HG02571 (cell line): Measurements from ENCODE around the gene BPIFB1.

Experiments
- ATAC-seq: cut with Tn5 transposase; IDR thresholded peaks from one replicate; pipeline ENCODE4 v1.9.1; 2021; ENCODE audit warnings: mild to moderate bottlenecking, moderate library complexity; ENCODE audit not compliant: unreplicated experiment

BPIFB1 gene, protein sequence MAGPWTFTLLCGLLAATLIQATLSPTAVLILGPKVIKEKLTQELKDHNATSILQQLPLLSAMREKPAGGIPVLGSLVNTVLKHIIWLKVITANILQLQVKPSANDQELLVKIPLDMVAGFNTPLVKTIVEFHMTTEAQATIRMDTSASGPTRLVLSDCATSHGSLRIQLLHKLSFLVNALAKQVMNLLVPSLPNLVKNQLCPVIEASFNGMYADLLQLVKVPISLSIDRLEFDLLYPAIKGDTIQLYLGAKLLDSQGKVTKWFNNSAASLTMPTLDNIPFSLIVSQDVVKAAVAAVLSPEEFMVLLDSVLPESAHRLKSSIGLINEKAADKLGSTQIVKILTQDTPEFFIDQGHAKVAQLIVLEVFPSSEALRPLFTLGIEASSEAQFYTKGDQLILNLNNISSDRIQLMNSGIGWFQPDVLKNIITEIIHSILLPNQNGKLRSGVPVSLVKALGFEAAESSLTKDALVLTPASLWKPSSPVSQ

GRCh38 chr20:33282991-33283555 is at the start of gene BPIFB1:
TSS of gene BPIFB1 (plus strand) at chr20:33283214. CDS start at chr20:33286074, 2,860 bp downstream.
- ATAC-seq = no peak

- no peak for ATAC-seq
These were observed 49.0 kb upstream of the BPIFB1 start for GRCh38 chr20:33234050-33234449.

DNA sequence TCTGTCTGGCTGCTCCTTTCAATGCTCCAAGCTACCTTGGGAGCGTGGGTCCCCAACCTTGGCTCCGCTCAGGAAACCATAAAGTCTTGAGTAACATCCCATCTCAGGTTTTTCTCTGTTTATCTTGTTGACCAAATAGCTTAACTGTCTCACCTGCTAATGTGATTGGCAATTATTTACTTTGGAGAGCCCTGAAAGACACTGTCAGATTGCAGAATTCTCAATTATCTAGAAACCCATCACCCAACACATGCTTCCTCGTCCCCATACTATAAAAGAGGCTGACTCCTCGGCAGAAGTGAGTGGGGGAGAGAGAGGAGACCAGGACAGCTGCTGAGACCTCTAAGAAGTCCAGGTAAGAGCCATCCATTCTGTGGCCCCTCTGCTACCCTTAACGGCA is 47.3 kb upstream of the BPIFB1 start, which contains the start of gene BPIFA1:
Gene BPIFA1, plus strand, starts transcription at position 301 of the 400 bp plus-strand sequence. CDS start 1,716 bp downstream, outside the sequence.
- no peak for ATAC-seq

DNA sequence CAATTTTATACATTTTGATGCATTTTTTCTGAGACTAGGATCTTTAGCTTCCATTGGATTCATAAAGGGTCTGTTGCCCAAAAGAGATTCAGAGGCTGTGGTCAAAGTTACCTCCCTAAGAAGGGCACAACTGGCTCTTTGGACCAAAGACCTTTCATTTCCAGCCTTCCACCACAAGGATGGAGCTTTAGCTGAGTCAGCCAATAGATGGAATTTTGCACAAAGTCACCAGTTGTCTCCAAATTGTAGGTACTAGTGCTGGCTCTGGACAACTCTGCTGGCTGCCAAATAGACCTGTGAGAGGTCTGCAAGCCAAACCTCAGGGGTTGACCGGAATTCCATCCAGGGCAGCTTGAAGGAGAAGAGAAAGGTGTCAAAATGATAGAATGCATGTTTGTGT is 46.7 kb upstream of the BPIFB1 start:
- no peak for ATAC-seq

DNA sequence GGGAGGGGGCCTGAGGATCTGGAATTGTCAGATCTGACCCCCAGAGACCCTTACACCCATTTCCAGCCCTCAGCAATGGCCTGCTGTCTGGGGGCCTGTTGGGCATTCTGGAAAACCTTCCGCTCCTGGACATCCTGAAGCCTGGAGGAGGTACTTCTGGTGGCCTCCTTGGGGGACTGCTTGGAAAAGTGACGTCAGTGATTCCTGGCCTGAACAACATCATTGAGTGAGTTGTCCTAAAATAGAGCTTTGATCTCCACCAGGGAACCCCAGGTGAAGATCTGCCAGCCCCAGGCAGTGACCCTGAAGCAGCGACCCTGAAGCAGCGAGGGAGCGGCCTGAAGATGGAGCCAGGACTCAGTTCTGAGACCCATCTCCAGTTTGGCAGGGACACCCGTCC is 45.0 kb upstream of the BPIFB1 start:
- no peak for ATAC-seq

- ATAC-seq = no peak
These were observed 43.6 kb upstream of the BPIFB1 start for GRCh38 chr20:33239418-33239817.

- no peak for ATAC-seq
These were observed 42.9 kb upstream of the BPIFB1 start for GRCh38 chr20:33239979-33240736.

DNA sequence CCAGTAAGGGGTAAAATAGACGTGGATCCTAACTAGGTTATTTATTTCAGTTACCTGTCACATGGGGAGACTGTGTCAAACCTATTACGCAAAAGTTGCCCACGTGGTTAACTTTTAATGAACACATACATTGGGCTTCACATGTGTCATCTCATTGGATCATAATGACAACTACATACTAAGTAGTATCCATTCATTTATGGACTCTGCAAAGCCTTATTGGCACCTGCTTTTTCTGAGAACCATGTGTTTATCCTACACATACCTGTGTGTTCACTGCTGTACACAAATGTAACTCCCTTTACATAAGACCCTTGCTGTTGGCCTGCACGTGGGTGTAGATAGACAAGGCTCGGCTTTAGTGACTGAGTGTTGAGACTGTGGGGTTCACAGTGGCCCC is 42.1 kb upstream of the BPIFB1 start:
- ATAC-seq = no peak

DNA sequence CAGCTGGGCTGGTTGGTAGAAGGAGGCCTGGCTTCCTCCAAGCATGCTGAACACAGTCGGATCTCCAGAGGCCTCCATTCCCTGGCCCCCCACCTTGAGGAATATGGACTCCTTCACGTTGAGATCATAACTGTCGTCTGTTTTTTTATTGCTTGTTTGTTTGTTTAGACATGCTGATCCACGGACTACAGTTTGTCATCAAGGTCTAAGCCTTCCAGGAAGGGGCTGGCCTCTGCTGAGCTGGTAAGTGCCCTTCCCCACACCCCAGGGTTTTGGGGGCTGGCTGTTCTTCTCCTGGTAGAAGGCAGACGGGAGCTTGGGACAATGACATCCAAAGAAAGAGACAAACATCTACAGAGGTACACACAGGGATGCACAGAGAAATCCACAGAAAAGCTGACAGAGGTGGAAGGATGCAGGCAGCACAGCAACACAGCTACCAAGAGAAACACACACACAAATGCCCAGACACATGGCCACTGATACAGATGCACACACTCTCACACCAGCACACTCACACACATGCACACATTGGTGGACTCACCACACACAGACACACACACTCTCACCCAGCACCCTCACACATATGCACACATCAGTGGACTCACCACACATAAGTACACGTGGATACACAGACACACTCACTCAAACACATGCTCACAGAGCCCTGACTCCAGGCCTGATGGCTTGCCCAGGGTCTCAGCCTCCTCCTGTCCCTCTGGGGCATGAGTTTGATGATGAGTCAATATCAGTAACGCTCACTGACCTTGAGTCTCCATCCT is 40.5 kb upstream of the BPIFB1 start:
- ATAC-seq = no peak

DNA sequence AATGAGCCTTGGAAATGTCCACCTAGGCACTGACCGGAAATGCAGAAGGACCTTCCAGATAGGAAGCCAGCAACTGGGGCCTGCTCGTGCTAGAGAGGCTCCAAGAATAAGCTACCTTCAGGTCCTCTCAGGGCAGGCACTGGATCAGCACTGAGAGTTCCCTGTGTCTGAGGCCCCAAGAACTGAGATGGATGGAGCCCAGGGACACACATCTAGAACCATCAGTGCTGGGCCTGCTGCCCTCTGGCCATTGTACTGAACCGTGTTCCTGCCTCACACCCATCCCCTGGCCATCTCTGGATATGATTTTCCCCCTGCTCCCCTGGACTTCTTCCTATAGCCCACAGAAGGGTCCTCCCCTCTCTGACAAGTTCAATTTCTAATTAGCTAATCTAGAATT is 36.9 kb upstream of the BPIFB1 start:
- no peak for ATAC-seq

- ATAC-seq = no peak
These were observed 33.6 kb upstream of the BPIFB1 start for GRCh38 chr20:33249456-33249855.

GRCh38 chr20:33250666-33251065 is 32.3 kb upstream of the BPIFB1 start:
- no peak for ATAC-seq

GRCh38 chr20:33251496-33251895 is 31.5 kb upstream of the BPIFB1 start:
- no peak for ATAC-seq

GRCh38 chr20:33252460-33252859 is 30.6 kb upstream of the BPIFB1 start:
- ATAC-seq = no peak

DNA sequence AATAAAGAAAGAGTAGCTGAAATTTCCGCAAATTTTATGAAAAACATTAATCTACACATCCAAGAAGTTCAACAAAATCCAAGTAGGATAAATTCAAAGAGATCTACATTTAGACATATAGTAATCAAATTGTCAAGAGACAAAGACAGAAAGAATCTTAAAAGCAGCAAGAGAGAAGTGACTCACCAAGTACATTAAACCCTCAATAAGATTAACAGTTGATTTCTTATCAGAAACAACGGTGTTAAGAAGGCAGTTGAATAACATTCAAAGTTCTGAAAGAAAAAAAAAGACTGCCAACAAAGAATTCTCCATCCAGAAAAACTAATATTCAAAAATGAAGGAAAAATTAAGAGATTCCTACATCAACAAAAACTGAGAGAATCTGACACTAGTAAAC is 28.0 kb upstream of the BPIFB1 start:
- ATAC-seq = no peak

- ATAC-seq = no peak
These were observed 25.8 kb upstream of the BPIFB1 start for GRCh38 chr20:33257237-33257636.

GRCh38 chr20:33259371-33259770 is 23.6 kb upstream of the BPIFB1 start:
- ATAC-seq = no peak

DNA sequence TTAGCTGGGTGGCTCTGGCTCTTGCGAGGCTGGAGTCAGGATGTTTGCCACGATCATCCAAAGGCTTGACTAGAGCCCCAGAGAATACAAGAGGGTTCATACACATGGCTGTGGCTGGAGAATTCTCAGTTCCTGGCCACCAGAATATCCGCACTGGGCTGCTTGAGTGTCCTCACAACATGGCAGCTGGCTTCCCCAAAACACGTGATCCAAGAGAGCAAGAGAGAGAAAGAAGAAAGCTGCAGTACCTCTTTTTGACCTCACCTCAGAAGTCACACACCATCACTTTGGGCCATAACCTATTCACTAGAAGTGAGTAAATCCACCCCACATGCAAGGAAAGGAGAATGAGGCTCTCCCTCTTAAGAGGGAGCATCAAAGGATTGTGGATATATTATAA is 21.5 kb upstream of the BPIFB1 start:
- no peak for ATAC-seq

DNA sequence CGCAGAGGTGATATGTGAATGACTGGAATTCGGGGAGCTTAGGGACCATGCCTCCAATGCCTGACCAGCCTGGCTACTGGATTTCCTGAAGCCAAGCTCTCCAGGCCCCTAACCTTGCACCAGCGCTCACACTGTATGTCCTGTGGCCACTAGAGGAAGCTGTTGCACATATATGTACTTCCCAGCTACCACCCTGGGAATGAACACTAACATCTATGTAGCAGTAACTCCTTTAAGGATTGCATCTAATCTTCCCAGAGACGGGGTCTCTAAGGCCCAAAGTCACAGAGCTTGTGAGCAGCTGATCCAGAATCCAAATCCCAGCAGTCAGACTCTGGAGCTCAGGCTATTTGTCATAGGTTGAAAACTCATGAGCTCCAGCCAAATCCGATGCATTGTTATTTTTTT is 20.4 kb upstream of the BPIFB1 start:
- ATAC-seq = no peak

GRCh38 chr20:33263784-33264183 is 19.2 kb upstream of the BPIFB1 start:
- ATAC-seq = no peak

DNA sequence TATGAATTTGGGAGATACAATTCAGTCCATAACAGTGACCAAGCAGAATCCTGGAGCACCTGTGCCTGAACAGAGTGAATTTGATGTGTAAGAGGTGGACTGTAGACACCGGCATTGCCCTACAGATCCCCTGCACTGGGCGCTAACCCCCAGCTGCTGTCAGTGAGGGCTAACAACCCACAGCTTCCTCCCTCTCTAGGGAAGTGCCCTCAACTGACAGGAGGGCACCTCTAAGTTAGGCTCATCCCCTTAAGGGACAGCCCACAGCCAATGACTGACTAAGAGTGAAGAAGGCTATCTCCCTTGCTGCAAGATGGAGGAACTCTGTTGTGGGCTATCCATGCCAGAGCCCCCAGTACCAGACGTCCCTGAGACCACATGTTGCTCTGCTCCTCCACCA is 15.3 kb upstream of the BPIFB1 start:
- no peak for ATAC-seq
